Occipital lobe (tissue), 1 donor: ENCODE results near the gene RAB3C. TPM values are rescaled to one million over a fixed set of nuclear protein-coding genes. Genes with fewer than 3 reads are reported as not detected.

Experiments used
- total RNA-seq: library from RNA; depleted of rRNA; stranded (reverse); fragments of >200 nt; gene quantifications from one replicate; pipeline ENCODE4 v1.2.3, GENCODE V29; 2014

RAB3C gene
- total RNA-seq, 1 donor from 2014 or later = 38.1 TPM

Other genes with a start within 250 kb of the RAB3C start
- gene PLK2, start 123.0 kb upstream of the RAB3C start, total RNA-seq = 448 TPM
- 0.31 TPM for gene GAPT, start 91.6 kb upstream of the RAB3C start, total RNA-seq